GM12874 (cell line): ENCODE results near the gene DNAJC4.

Experiments used
- CTCF ChIP-seq: IDR thresholded peaks from 2 replicates; pipeline ENCODE4 v1.5.1; 2011; ENCODE audit warnings: low read depth, mild to moderate bottlenecking, control low read depth, low read length, moderate library complexity; ENCODE audit not compliant: insufficient read depth

The DNAJC4 gene

GRCh38 chr11:64251753-64252002 lies 21.3 kb downstream of the DNAJC4 start:
- TF ChIP-seq CTCF: no peak

- peak; percentile 48 for TF ChIP-seq CTCF
Observed at GRCh38 chr11:64252003-64252872, 21.9 kb downstream of the DNAJC4 start.

- TF ChIP-seq CTCF: no peak
Observed at GRCh38 chr11:64253043-64253442, 22.7 kb downstream of the DNAJC4 start.

- no peak for TF ChIP-seq CTCF
Observed at GRCh38 chr11:64253481-64253880, 23.1 kb downstream of the DNAJC4 start.

GRCh38 chr11:64254326-64254725 lies 24.0 kb downstream of the DNAJC4 start:
- no peak for TF ChIP-seq CTCF

- TF ChIP-seq CTCF: no peak
Observed at GRCh38 chr11:64255135-64256128, 25.1 kb downstream of the DNAJC4 start.

GRCh38 chr11:64256300-64256699 lies 26.0 kb downstream of the DNAJC4 start:
- TF ChIP-seq CTCF: no peak
